ENCODE measurements around the gene PCDHA11.
"Not testable (repeated sequence)": the region's sequence is repeated elsewhere in the genome, so short reads cannot be mapped to it uniquely, and the experiment has no call there.

Gene PCDHA11

GRCh38 chr5:140848139-140849102 lies 20.3 kb upstream of the PCDHA11 start, which contains the start of gene PCDHA9:
Gene PCDHA9 (plus strand): TSS chr5:140848382. CDS start chr5:140848496, 114 bp downstream.
- TF ChIP-seq GATA2, GATA3 (IDR thresholded peaks at IDR 0.05; ENCODE audit: low read depth, low read length): not testable (repeated sequence)

DNA sequence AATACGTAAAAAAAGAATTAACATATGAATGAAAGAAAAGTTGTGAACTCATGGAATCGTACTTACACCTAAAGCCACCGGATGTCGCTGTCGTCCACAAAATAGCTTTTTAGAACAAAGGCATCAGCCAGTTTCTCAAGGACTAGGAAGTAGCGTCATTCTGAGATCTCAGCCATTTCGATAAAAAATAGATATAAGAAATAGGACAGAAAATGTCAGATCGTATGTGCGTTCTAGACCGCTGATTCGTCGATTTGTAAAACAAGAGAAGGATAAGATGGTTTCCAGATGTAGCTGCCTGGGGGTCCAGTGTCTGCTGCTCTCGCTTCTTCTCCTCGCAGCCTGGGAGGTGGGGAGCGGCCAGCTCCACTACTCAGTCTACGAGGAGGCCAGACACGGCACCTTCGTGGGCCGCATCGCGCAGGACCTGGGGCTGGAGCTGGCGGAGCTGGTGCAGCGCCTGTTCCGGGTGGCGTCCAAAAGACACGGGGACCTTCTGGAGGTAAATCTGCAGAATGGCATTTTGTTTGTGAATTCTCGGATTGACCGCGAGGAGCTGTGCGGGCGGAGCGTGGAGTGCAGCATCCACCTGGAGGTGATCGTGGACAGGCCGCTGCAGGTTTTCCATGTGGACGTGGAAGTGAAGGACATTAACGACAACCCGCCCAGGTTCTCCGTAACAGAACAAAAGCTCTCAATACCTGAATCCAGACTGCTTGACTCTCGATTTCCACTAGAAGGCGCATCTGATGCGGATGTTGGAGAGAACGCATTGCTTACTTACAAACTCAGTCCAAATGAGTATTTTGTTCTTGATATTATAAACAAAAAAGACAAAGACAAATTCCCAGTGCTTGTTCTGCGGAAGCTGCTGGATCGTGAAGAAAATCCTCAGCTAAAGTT lies 12.7 kb upstream of the PCDHA11 start, which contains the start of gene PCDHA10:
Gene PCDHA10 (plus strand): TSS at position 126 of the 903 bp plus-strand sequence. CDS start 152 bp downstream, at position 278.
- TF ChIP-seq GATA3 (IDR thresholded peaks at IDR 0.05; ENCODE audit: low read depth, low read length) (no peak), GATA2 (IDR thresholded peaks at IDR 0.05; ENCODE audit: low read depth, low read length) (no peak)

DNA sequence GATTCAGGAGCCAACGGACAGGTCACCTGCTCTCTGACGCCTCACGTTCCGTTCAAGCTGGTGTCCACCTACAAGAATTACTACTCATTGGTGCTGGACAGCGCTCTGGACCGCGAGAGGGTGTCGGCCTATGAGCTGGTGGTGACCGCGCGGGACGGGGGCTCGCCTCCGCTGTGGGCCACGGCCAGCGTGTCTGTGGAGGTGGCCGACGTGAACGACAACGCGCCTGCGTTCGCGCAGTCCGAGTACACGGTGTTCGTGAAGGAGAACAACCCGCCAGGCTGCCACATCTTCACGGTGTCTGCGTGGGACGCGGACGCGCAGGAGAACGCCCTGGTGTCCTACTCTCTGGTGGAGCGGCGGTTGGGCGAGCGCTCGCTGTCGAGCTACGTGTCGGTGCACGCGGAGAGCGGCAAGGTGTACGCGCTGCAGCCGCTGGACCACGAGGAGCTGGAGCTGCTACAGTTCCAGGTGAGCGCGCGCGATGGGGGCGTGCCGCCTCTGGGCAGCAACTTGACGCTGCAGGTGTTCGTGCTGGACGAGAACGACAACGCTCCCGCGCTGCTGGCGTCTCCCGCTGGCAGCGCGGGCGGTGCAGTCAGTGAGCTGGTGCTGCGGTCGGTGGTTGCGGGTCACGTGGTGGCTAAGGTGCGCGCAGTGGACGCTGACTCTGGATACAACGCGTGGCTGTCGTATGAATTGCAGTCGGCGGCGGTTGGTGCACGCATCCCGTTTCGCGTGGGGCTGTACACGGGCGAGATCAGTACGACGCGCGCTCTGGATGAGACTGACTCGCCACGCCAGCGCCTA lies 11.4 kb upstream of the PCDHA11 start:
- no peak for TF ChIP-seq GATA2 (IDR thresholded peaks at IDR 0.05; ENCODE audit: low read depth, low read length)
- TF ChIP-seq GATA3 (IDR thresholded peaks at IDR 0.05; ENCODE audit: low read depth, low read length): no peak

DNA sequence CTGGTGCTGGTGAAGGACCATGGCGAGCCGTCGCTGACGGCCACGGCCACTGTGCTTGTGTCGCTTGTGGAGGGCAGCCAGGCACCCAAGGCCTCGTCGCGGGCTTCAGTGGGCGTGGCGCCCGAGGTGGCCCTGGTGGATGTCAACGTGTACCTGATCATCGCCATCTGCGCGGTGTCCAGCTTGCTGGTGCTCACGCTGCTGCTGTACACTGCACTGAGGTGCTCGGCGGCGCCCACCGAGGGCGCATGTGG lies 10.8 kb upstream of the PCDHA11 start:
- TF ChIP-seq GATA3 (IDR thresholded peaks at IDR 0.05; ENCODE audit: low read depth, low read length) (no peak), GATA2 (IDR thresholded peaks at IDR 0.05; ENCODE audit: low read depth, low read length) (no peak)

- TF ChIP-seq GATA3 (IDR thresholded peaks at IDR 0.05; ENCODE audit: low read depth, low read length) (no peak), GATA2 (IDR thresholded peaks at IDR 0.05; ENCODE audit: low read depth, low read length) (no peak)
Measured at GRCh38 chr5:140862441-140863295, 6.1 kb upstream of the PCDHA11 start.

- TF ChIP-seq GATA3 (IDR thresholded peaks at IDR 0.05; ENCODE audit: low read depth, low read length) (no peak), GATA2 (IDR thresholded peaks at IDR 0.05; ENCODE audit: low read depth, low read length) (no peak)
Measured at GRCh38 chr5:140869555-140869886, 764 bp downstream of the PCDHA11 start.

GRCh38 chr5:140870221-140871201 lies 1.8 kb downstream of the PCDHA11 start:
- TF ChIP-seq GATA2 (IDR thresholded peaks at IDR 0.05; ENCODE audit: low read depth, low read length) (no peak), GATA3 (IDR thresholded peaks at IDR 0.05; ENCODE audit: low read depth, low read length) (no peak)

DNA sequence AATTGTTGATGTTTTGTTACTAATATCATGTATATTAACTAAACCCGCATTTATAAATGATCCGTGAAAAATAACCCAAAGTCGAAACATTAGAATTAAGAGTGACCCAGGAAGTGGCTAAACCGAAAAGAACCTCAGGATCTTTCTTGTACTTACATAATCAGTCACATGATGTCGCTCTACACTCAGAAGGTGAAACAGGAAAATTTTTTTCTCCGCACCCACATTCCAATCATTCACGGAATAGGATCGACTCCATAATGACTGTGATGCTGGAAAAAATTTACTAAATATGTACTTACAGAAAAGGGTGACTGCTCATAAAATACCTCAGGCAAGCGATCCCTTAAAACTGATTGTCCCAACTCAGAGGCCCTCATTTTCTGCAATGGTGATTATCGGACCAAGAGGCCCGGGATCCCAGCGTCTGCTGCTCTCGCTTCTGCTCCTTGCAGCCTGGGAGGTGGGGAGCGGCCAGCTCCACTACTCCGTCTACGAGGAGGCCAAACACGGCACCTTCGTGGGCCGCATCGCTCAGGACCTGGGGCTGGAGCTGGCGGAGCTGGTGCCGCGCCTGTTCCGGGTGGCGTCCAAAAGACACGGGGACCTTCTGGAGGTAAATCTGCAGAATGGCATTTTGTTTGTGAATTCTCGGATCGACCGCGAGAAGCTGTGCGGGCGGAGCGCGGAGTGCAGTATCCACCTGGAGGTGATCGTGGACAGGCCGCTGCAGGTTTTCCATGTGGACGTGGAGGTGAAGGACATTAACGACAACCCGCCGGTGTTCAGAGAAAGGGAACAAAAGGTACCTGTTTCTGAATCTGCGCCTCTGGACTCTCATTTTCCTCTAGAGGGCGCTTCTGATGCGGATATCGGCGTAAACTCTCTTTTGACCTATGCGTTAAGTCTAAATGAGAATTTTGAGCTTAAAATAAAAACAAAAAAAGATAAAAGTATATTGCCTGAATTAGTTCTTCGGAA lies 6.6 kb downstream of the PCDHA11 start, which contains the start of gene PCDHA12:
Gene PCDHA12 (plus strand): TSS at position 224 of the 981 bp plus-strand sequence. CDS start 165 bp downstream, at position 389.
- no peak for TF ChIP-seq GATA2 (IDR thresholded peaks at IDR 0.05; ENCODE audit: low read depth, low read length)
- no peak for TF ChIP-seq GATA3 (IDR thresholded peaks at IDR 0.05; ENCODE audit: low read depth, low read length)

- TF ChIP-seq GATA2 (IDR thresholded peaks at IDR 0.05; ENCODE audit: low read depth, low read length) (no peak), GATA3 (IDR thresholded peaks at IDR 0.05; ENCODE audit: low read depth, low read length) (no peak)
Measured at GRCh38 chr5:140877262-140877581, 8.5 kb downstream of the PCDHA11 start.

DNA sequence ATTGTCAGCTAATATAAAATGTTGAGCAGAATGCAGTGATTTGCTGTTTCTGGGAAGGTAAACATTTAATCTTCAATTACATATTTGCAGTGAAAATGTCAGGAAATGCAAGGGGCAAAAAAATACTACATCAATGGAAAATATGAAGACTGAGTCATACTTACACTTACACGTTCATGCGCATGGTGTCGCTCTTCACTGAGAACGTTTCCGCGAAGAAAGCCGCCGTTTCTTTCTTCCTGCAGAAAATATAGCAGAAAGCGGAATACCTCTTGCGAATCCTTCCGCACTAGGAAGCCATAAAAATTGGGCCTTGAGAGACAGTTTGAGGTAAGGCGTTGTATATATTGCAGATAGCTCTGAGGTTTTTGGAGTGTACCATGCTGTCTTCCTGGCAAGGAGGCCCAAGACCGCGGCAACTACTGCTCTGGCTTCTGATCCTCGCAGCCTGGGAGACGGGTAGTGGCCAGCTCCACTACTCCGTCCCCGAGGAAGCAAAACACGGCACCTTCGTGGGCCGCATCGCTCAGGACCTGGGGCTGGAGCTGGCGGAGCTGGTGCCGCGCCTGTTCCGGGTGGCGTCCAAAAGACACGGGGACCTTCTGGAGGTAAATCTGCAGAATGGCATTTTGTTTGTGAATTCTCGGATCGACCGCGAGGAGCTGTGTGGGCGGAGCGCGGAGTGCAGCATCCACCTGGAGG lies 13.3 kb downstream of the PCDHA11 start, which contains the start of gene PCDHA13:
Gene PCDHA13 (plus strand): TSS at position 236 of the 702 bp plus-strand sequence. CDS start 145 bp downstream, at position 381.
- TF ChIP-seq GATA2 (IDR thresholded peaks at IDR 0.05; ENCODE audit: low read depth, low read length) (no peak), GATA3 (IDR thresholded peaks at IDR 0.05; ENCODE audit: low read depth, low read length) (no peak)

Measured in SH-SY5Y (cell line).